GM12865 (cell line): ENCODE data around the gene CFAP20.
"Not testable (repeated sequence)": the region's sequence is repeated elsewhere in the genome, so short reads cannot be mapped to it uniquely, and the experiment has no call there.

Source experiments
- DNase-seq: peaks from one replicate; pipeline ENCODE4 v3.0.0; 2010; ENCODE audit warnings: low read depth
- H3K4me3 ChIP-seq: 2 replicates; pipeline ENCODE4 v1.5.1; 2011; ENCODE audit warnings: mild to moderate bottlenecking, low read depth, low read length, control low read depth
- TF ChIP-seq, protein P1 (sequence below): IDR thresholded peaks from 2 replicates; pipeline ENCODE4 v1.5.1; 2011; ENCODE audit warnings: low read length, control low read depth, low read depth, inconsistent platforms; ENCODE audit not compliant: insufficient read depth; ENCODE audit errors: missing control alignments

CFAP20 gene

DNA sequence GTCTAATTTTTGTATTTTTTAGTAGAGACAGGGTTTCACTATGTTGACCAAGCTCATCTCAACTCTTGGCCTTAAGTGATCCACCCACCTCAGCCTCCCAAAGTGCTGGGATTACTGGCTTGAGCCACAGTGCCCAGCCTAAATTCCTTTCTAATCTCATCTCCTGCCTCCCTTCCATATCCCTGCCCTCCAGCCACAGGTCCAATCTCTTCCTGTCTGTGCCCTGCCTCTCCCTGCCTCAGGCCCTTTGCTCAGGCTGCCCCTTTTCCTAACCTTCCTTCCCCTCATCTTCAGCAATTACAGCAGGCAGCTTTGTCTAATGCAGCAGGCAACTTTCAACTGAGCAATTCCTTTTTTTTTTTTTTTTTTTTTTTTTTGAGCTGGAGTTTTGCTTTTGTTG lies 46.8 kb downstream of the CFAP20 start:
- H3K4me3 ChIP-seq, result no peak overlapping the region
- no peak for DNase-seq
- TF ChIP-seq, protein P1, sequence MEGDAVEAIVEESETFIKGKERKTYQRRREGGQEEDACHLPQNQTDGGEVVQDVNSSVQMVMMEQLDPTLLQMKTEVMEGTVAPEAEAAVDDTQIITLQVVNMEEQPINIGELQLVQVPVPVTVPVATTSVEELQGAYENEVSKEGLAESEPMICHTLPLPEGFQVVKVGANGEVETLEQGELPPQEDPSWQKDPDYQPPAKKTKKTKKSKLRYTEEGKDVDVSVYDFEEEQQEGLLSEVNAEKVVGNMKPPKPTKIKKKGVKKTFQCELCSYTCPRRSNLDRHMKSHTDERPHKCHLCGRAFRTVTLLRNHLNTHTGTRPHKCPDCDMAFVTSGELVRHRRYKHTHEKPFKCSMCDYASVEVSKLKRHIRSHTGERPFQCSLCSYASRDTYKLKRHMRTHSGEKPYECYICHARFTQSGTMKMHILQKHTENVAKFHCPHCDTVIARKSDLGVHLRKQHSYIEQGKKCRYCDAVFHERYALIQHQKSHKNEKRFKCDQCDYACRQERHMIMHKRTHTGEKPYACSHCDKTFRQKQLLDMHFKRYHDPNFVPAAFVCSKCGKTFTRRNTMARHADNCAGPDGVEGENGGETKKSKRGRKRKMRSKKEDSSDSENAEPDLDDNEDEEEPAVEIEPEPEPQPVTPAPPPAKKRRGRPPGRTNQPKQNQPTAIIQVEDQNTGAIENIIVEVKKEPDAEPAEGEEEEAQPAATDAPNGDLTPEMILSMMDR, result no peak

DNA sequence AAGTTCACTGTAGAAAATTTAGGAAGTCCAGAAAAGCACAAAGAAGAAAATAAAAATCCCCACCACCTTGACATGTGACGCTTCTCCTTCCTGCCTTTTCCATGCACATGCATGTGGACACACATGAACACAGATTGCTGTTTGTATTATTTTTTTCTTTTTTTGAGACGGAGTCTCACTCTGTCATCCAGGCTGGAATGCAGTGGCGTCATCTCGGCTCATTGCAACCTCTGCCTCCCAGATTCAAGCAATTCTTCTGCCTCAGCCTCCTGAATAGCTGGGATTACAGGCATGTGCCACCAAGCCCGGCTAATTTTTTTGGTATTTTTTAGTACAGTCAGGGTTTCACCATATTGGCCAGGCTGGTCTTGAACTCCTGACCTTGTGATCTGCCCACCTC lies 48.5 kb downstream of the CFAP20 start:
- H3K4me3 ChIP-seq, DNase-seq: not testable (repeated sequence)

DNA sequence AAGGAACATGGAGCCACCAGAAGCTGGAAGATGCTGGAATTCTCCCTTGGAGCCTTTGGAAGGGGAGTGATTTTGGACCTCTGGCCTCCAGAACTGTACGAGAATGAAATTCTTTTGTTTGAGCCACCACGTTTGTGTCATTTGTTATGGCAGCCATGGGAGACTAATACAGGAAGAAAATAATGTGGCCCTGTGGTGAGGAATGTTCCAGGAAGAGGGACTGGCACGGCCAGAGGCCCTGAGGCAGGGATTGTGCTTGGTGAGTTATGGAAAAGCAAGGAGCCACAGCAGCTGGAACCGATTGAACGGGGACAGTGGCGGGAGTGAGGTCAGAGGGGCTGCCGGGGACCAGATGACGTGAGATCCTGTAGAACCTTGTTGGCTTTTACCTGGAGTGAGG lies 51.4 kb downstream of the CFAP20 start:
- TF ChIP-seq, protein P1, result no peak
- H3K4me3 ChIP-seq, result no peak overlapping the region
- DNase-seq, result no peak

DNA sequence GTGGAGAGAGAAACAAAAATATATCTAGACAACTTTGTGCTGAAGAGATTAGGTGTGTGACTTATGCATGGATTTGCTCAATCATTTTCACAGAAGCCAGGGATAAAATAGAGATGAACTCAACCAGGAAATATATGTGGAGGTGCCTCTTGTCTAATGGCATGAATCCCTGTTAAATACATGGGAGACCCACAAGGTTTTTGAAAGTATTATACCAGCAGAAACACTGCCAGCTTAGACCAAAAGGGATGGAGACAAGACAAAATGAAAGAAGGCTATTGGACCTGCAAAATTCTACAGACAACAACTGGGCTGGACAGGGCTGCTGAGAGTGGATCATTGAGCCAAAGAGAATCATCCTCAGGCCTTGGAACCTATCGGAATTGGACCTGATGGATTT lies 52.7 kb downstream of the CFAP20 start:
- H3K4me3 ChIP-seq, result no peak overlapping the region
- TF ChIP-seq, protein P1, result no peak
- no peak for DNase-seq

DNA sequence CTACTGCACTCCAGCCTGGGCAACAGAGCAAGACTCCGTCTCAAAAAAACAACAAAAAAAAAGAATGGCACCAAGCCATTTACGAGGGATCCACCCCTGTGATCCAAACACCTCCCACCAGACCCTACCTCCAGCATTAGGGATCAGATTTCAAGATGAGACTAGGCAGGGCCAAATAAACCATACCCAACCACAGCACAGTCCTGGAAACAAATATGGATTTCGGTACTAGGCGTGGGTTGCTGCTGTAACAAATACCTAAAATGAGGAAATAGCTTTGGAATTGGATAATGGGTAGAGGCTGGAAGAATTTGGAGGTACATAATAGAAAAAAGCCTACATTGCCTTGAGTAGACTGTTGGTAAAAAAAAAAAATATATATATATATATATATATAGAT lies 54.5 kb downstream of the CFAP20 start:
- no peak for DNase-seq
- TF ChIP-seq, protein P1, result no peak
- no peak overlapping the region for H3K4me3 ChIP-seq

DNA sequence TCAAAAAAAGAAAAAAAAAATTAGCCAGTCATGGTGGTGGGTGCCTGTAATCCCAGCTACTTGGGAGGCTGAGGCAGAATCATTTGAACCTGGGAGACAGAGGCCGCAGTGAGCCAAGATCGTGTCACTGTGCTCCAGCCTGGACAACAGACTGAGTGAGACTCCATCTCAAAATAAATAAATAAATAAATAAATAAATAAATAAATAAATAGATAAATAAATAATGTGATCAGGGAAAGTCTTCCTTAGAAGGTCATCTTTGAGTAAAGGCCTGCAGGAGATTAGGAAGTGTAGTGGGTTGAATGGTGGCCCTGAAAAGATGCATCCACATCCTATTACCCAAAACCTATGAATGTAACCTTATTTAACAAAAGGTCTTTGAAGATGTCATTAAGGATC lies 56.1 kb downstream of the CFAP20 start:
- H3K4me3 ChIP-seq, DNase-seq: not testable (repeated sequence)

DNA sequence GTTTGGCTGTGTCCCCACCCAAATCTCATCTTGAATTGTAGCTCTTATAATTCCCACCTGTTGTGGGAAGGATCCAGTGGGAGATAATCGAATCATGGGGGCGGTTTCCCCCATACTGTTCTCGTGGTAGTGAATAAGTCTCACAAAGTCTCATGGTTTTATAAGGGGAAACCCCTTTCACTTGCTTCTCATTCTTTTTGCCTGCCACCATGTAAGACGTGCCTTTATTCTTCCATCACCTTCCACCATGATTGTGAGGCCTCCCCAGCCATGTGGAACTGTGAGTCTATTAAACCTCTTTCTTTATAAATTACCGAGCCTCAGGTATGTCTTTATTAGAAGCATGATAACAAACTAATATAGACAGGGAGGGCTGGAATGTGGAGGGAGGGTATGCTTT lies 57.0 kb downstream of the CFAP20 start:
- DNase-seq, H3K4me3 ChIP-seq: not testable (repeated sequence)

DNA sequence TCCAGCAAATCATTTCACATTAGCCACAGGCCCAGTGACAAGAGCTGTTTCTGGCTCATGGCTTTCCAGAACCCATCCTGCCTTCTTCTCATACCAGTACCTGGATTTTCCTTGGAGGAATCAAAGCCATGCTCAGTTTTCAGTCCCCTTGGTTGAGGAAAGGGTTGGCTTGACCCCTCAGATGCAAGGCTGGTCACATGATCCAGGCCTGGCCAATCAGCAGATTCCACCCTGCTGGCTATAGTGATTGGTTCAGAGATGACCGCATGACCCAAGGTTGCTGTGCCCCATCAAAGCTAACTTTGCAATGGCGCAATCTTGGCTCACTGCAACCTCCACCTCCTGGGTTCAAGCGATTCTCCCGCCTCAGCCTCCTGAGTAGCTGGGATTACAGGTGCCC lies 58.6 kb downstream of the CFAP20 start:
- DNase-seq, result no peak
- TF ChIP-seq, protein P1, result no peak
- H3K4me3 ChIP-seq, result no peak overlapping the region
